Peyer's patch (tissue), 4 donors: ENCODE measurements around the gene REC8.

Source experiments
- CTCF ChIP-seq, 6 experiments: fragments of 450-650 bp in 4 of 6; fragments of 200-600 bp in 2 of 6; sonication (generic) in 1 of 6; IDR thresholded peaks; one replicate each; pipeline ENCODE4 v1.5.1; 2017 to 2019; ENCODE audit warnings: antibody characterized with exemption in 6 of 6, mild to moderate bottlenecking in 3 of 6, moderate library complexity in 1 of 6
- POLR2A ChIP-seq, 2 donors: fragments of 450-650 bp; IDR thresholded peaks; one replicate each; pipeline ENCODE4 v1.5.1; 2017; ENCODE audit warnings: antibody characterized with exemption in 2 of 2, mild to moderate bottlenecking in 2 of 2, moderate library complexity in 2 of 2

- TF ChIP-seq POLR2A (IDR thresholded peaks at IDR 0.05) = no peak
- TF ChIP-seq CTCF (IDR thresholded peaks at IDR 0.05) = no peak
These were observed 49.0 kb upstream of the REC8 start for GRCh38 chr14:24122898-24123297.
